Activated B cell treated with CpG ODN at 0.5 μM for 24 hours (primary cell): ENCODE data around the gene HTR7. TPM values are rescaled to one million over a fixed set of nuclear protein-coding genes. Genes with fewer than 3 reads are reported as not detected.

Experiments used
- ATAC-seq: fragments of 200-7000 bp; cut with Tn5 transposase; one replicate; pipeline ENCODE4 v1.10.0; 2021; ENCODE audit warnings: low read depth, mild to moderate bottlenecking, moderate library complexity
- CTCF ChIA-PET: fragments of 350-600 bp; sonication (Branson Sonifier 250); formaldehyde crosslinking; loops from one replicate; lab custom pipeline; 2021; ENCODE audit warnings: antibody characterized with exemption; lab: Charles Lee
- POLR2A ChIA-PET: fragments of 350-600 bp; sonication (Branson Sonifier 250); formaldehyde crosslinking; loops from one replicate; lab custom pipeline; 2021; ENCODE audit warnings: antibody characterized with exemption; lab: Charles Lee
- DNase-seq: peaks from one replicate; pipeline ENCODE4 v3.0.0; 2022
- H3K27ac Mint-ChIP-seq: one replicate; pipeline ENCODE4 v1.8.0; 2020; ENCODE audit warnings: mixed read lengths
- H3K27me3 Mint-ChIP-seq: one replicate; pipeline ENCODE4 v1.8.0; 2021; ENCODE audit warnings: mixed read lengths
- H3K36me3 Mint-ChIP-seq: one replicate; pipeline ENCODE4 v1.8.0; 2021; ENCODE audit warnings: low read depth, mixed read lengths
- H3K4me1 Mint-ChIP-seq: one replicate; pipeline ENCODE4 v1.8.0; 2021; ENCODE audit warnings: mixed read lengths
- H3K4me3 Mint-ChIP-seq: one replicate; pipeline ENCODE4 v1.8.0; 2020; ENCODE audit warnings: mild to moderate bottlenecking, mixed read lengths
- H3K9me3 Mint-ChIP-seq: one replicate; pipeline ENCODE4 v1.8.0; 2020; ENCODE audit warnings: mixed read lengths
- intact Hi-C: fragments of 100-400 bp; cut with micrococcal nuclease; formaldehyde crosslinking; loops from one replicate; pipeline ENCODE4 v1.15.1; 2024
- total RNA-seq: library from RNA; stranded (reverse); gene quantifications from 2 replicates; pipeline ENCODE4 v1.2.3, GENCODE V29; 2022
- TF ChIP-seq, protein P1 (sequence below): fragments of 200-600 bp; IDR thresholded peaks from one replicate; pipeline ENCODE4 v1.8.0; 2022; ENCODE audit warnings: antibody characterized with exemption, mild to moderate bottlenecking

Gene HTR7
- total RNA-seq, 1 donor from 2014 or later = not detected

DNA sequence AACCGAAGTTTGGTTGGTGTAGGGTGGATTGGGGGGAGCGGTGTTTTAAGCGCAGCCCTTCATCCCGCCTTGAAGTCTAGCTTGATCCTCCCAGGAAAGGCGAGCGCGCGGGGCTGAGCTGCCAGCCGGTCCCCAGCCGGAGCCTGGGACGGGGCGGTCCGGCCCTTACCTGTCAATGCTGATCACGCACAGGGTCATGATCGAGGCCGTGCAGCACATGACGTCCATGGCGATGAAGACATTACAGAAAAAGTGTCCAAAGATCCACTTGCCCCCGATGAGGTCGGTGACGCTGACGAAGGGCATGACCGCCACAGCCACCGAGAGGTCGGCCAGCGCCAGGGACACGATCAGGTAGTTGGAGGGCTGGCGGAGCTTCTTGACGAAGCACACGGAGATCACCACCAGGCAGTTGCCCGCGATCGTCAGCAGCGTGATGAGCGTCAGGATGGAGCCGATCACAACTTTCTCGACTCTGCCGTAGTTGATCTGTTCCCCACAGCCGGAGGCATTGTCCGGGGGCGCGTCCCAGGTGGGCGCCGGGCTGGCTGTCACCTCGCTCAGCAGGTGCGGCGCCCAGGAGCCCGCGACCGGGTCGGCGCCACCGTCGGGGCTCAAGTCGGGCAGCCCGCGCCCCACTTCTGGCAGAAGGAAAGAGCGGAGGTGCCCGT is 740 bp downstream of the HTR7 start:
- H3K4me1 Mint-ChIP-seq = peaks cover 8% of the 10 kb centered on the region
- peak; percentile 16 for ATAC-seq
- peak overlapping the region; percentile 24 for H3K27ac Mint-ChIP-seq
- H3K36me3 Mint-ChIP-seq = no peaks in the 10 kb centered on the region
- no peaks in the 10 kb centered on the region for H3K9me3 Mint-ChIP-seq
- no peak for DNase-seq
- POLR2A ChIA-PET = no interaction called here
- CTCF ChIA-PET = interaction anchor here (1.8 kb wide), 1 partner anchor 14 kb away, joined by 8 read pairs; the partner anchor contains the start of gene RPP30
- H3K4me3 Mint-ChIP-seq = peak overlapping the region; percentile 87
- intact Hi-C loops = loop anchor here (1.0 to 5.0 kb wide), 2 partner anchors 14 to 1440 kb away; partner anchors contain the start of gene RPP30
- TF ChIP-seq, protein P1, sequence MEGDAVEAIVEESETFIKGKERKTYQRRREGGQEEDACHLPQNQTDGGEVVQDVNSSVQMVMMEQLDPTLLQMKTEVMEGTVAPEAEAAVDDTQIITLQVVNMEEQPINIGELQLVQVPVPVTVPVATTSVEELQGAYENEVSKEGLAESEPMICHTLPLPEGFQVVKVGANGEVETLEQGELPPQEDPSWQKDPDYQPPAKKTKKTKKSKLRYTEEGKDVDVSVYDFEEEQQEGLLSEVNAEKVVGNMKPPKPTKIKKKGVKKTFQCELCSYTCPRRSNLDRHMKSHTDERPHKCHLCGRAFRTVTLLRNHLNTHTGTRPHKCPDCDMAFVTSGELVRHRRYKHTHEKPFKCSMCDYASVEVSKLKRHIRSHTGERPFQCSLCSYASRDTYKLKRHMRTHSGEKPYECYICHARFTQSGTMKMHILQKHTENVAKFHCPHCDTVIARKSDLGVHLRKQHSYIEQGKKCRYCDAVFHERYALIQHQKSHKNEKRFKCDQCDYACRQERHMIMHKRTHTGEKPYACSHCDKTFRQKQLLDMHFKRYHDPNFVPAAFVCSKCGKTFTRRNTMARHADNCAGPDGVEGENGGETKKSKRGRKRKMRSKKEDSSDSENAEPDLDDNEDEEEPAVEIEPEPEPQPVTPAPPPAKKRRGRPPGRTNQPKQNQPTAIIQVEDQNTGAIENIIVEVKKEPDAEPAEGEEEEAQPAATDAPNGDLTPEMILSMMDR = no peak
- peaks cover 32% of the 10 kb centered on the region for H3K27me3 Mint-ChIP-seq

DNA sequence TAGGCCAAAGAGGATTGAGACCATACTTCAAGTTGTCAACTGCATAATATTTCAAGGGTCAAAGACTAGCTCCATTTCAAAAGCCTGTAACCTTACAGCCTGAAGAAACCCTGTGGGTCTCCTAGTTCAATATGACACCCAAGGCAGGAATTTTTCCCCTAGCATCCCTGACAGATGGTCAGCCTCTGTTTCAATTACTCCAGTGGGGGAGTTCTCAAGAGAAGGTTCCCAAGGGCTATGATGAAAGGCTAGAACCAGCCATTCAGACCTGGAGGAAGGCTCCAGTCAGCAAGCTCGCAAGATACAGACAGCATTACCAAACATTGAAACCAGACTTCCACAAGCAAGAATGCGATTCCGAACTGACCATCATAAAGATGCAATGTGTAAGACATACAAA is 1.6 kb downstream of the HTR7 start:
- H3K36me3 Mint-ChIP-seq = no peaks in the 10 kb centered on the region
- intact Hi-C loops = loop anchor here (5.0 kb wide), 1 partner anchor 1439 kb away; no protein-coding TSS in a partner anchor
- H3K4me3 Mint-ChIP-seq = peak overlapping the region; percentile 46
- ATAC-seq = no peak
- DNase-seq = no peak
- H3K27me3 Mint-ChIP-seq = peaks cover 37% of the 10 kb centered on the region
- TF ChIP-seq, protein P1 = no peak
- ChIA-PET POLR2A (no interaction called here), CTCF (no interaction called here)
- H3K9me3 Mint-ChIP-seq = peaks cover 3% of the 10 kb centered on the region
- H3K4me1 Mint-ChIP-seq = peaks cover 8% of the 10 kb centered on the region
- no peak overlapping the region for H3K27ac Mint-ChIP-seq

DNA sequence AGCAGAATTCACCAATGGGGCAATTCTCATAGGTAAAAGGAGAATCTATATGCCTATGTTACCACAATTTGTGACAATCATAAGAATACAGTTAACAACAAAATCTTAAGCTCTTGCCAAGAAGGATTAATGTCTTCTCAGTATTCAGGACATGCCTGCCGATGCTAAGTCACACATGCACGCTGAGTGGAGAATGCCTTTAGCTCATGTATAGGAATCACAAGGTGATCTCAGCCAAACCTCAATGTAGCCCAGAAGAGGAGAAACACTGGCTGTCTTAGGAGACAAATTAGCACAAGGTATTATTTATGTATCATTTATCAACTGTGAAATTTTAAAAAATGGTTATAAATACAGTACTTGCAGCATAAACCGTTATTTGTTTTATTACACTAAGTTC is 2.7 kb downstream of the HTR7 start:
- H3K36me3 Mint-ChIP-seq = peaks cover 5% of the 10 kb centered on the region
- H3K4me3 Mint-ChIP-seq = no peak overlapping the region
- peaks cover 42% of the 10 kb centered on the region for H3K27me3 Mint-ChIP-seq
- CTCF ChIA-PET = no interaction called here
- no peak overlapping the region for H3K27ac Mint-ChIP-seq
- DNase-seq (no peak), ATAC-seq (no peak)
- intact Hi-C loops = loop anchor here (5.0 kb wide), 1 partner anchor 1438 kb away; no protein-coding TSS in a partner anchor
- POLR2A ChIA-PET = no interaction called here
- peaks cover 12% of the 10 kb centered on the region for H3K9me3 Mint-ChIP-seq
- TF ChIP-seq, protein P1 = no peak
- peaks cover 8% of the 10 kb centered on the region for H3K4me1 Mint-ChIP-seq

DNA sequence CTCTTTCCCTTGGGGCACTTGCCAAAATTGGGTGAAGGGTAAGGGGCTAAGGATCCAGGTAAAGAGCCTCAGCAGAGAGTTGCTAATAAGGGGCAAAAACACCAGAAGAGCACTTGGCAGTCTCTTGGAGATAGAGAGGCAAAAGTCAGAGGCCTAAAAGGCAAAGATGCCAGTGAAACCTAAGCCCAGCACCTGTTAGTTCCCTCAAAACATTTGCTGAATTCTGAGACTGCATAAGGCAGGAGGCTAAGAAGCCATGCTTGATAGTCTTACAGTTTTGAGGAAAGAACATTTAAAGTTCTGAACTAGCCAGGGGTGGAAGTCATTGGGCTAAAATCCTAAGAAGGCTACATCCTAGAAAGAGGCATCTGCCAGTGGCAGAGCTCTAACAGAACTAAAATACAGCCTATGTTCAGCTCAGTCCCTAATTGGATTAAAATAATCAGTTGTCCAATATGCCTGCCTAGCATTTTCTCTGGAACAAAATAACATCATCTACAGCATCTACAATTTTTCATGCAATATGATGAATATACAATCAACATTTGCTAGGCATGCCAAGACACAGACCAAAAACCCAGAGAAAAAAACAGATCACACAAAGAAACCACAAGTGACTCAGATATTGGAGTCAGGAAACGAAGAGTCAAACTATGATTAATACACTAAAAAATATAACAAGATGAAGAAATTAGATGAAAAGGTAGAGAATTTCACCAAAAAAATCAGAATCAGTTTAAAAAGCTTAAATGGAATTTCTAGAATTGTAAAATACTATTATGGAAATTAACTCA is 7.7 kb downstream of the HTR7 start:
- DNase-seq = no peak
- Mint-ChIP-seq H3K4me3 (no peak overlapping the region), H3K9me3 (peaks cover 15% of the 10 kb centered on the region), H3K4me1 (peaks cover 3% of the 10 kb centered on the region), H3K36me3 (peaks cover 5% of the 10 kb centered on the region), H3K27ac (no peak overlapping the region), H3K27me3 (peaks cover 37% of the 10 kb centered on the region)
- POLR2A ChIA-PET = no interaction called here
- CTCF ChIA-PET = no interaction called here
- TF ChIP-seq, protein P1 = no peak
- intact Hi-C loops = no loop called here
- ATAC-seq = no peak

DNA sequence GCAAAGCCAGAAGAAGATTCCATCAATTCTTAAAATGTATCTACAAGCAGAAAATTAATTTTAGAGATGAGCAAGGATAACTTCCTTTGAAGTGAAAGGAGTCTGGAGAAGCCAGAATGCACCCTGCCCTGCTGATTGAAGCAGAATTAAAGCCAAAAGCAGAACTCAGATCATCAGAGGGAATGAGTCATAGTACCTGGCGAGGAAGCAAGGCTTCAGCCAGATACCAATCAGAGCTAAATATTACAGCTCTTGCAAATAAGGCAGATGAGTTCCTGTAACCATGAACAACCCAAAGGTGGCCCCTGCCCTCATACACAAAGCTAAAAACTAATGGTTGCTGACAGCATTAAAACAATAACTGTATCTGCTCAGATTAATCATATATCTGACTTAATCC is 10.4 kb downstream of the HTR7 start:
- Mint-ChIP-seq H3K4me3 (no peak overlapping the region), H3K27me3 (peaks cover 30% of the 10 kb centered on the region), H3K9me3 (peaks cover 15% of the 10 kb centered on the region), H3K36me3 (peaks cover 5% of the 10 kb centered on the region), H3K4me1 (peaks cover 3% of the 10 kb centered on the region), H3K27ac (no peak overlapping the region)
- ATAC-seq (peak; percentile 72), DNase-seq (no peak)
- POLR2A ChIA-PET = no interaction called here
- CTCF ChIA-PET = no interaction called here
- TF ChIP-seq, protein P1 = no peak
- intact Hi-C loops = no loop called here
